Astrocyte of the cerebellum (primary cell): ENCODE measurements around the gene SPRY2.

Experiments
- DNase-seq: peaks from one replicate; pipeline ENCODE4 v3.0.0-alpha.2; 2011; ENCODE audit warnings: low read depth
- H3K4me3 ChIP-seq: 2 replicates; pipeline ENCODE4 v1.5.1; 2011; ENCODE audit warnings: mild to moderate bottlenecking, low read depth, low read length, moderate library complexity
- CTCF ChIP-seq: IDR thresholded peaks from 2 replicates; pipeline ENCODE4 v1.5.1; 2012; ENCODE audit warnings: low read length, low read depth, moderate library complexity, mild to moderate bottlenecking; ENCODE audit errors: missing control alignments
- in situ Hi-C: cut with HindIII; loops from 2 replicates; pipeline ENCODE4 v1.10.0; 2017; ENCODE audit warnings: low sequenced_read_pairs

SPRY2 gene

GRCh38 chr13:80341101-80341755, at the start of gene SPRY2:
Gene SPRY2, minus strand, starts transcription at chr13:80341126. Its CDS starts 3,421 bp downstream, at chr13:80337705.
- TF ChIP-seq CTCF, result no peak
- peak; percentile 86 for DNase-seq
- in situ Hi-C loops, result loop anchor here (25.0 kb wide), 1 partner anchor 554 kb away; no protein-coding TSS in a partner anchor
- H3K4me3 ChIP-seq, result peak within 1 kb of the TSS; percentile 100

- no peak overlapping the region for H3K4me3 ChIP-seq
- DNase-seq, result no peak
- in situ Hi-C loops, result no loop called here
- TF ChIP-seq CTCF, result no peak
Observed at GRCh38 chr13:80390338-80390737, 49.4 kb upstream of the SPRY2 start.

- DNase-seq, result no peak
- in situ Hi-C loops, result no loop called here
- no peak for TF ChIP-seq CTCF
- no peak overlapping the region for H3K4me3 ChIP-seq
Observed at GRCh38 chr13:80389073-80390038, 48.4 kb upstream of the SPRY2 start.

GRCh38 chr13:80388506-80388905, 47.6 kb upstream of the SPRY2 start:
- DNase-seq, result no peak
- no peak overlapping the region for H3K4me3 ChIP-seq
- no peak for TF ChIP-seq CTCF
- in situ Hi-C loops, result no loop called here

GRCh38 chr13:80386592-80386991, 45.7 kb upstream of the SPRY2 start:
- in situ Hi-C loops, result no loop called here
- DNase-seq, result no peak
- no peak for TF ChIP-seq CTCF
- no peak overlapping the region for H3K4me3 ChIP-seq

GRCh38 chr13:80386002-80386401, 45.1 kb upstream of the SPRY2 start:
- in situ Hi-C loops, result no loop called here
- no peak for DNase-seq
- no peak for TF ChIP-seq CTCF
- H3K4me3 ChIP-seq, result no peak overlapping the region
